Bronchial epithelial cell (primary cell): Measurements from ENCODE around the gene SCYL2. TPM values are rescaled to one million over a fixed set of nuclear protein-coding genes. Genes with fewer than 3 reads are reported as not detected.

Source experiments
- DNase-seq: peaks from one replicate; pipeline ENCODE4 v3.0.0-alpha.2; 2010; ENCODE audit warnings: low read depth
- FAIRE-seq: peaks from 2 replicates; lab custom pipeline; 2011; peaks lifted over from hg19 to GRCh38; lab: Jason Lieb, UNC
- H3K27me3 ChIP-seq: 2 replicates; pipeline ENCODE4 v1.5.1; 2011; ENCODE audit warnings: low read length; ENCODE audit not compliant: control insufficient read depth, insufficient read depth
- H3K36me3 ChIP-seq: 2 replicates; pipeline ENCODE4 v1.5.1; 2011; ENCODE audit warnings: low read length; ENCODE audit not compliant: control insufficient read depth, insufficient read depth
- H3K4me3 ChIP-seq: 2 replicates; pipeline ENCODE4 v1.5.1; 2011; ENCODE audit warnings: mild to moderate bottlenecking, low read depth, low read length, control low read depth
- total RNA-seq: library from RNA; depleted of rRNA; stranded (reverse); fragments of >200 nt; gene quantifications from 2 replicates; pipeline ENCODE4 v1.2.1, GENCODE V29; 2014
- TF ChIP-seq, protein P1 (sequence below): IDR thresholded peaks from 2 replicates; pipeline ENCODE4 v1.5.1; 2011; ENCODE audit warnings: mild to moderate bottlenecking, moderate library complexity, low read length, control low read depth, inconsistent platforms; ENCODE audit not compliant: insufficient read depth, severe bottlenecking

The SCYL2 gene
- total RNA-seq, 1 donor from 2014 or later: 29.5 TPM

DNA sequence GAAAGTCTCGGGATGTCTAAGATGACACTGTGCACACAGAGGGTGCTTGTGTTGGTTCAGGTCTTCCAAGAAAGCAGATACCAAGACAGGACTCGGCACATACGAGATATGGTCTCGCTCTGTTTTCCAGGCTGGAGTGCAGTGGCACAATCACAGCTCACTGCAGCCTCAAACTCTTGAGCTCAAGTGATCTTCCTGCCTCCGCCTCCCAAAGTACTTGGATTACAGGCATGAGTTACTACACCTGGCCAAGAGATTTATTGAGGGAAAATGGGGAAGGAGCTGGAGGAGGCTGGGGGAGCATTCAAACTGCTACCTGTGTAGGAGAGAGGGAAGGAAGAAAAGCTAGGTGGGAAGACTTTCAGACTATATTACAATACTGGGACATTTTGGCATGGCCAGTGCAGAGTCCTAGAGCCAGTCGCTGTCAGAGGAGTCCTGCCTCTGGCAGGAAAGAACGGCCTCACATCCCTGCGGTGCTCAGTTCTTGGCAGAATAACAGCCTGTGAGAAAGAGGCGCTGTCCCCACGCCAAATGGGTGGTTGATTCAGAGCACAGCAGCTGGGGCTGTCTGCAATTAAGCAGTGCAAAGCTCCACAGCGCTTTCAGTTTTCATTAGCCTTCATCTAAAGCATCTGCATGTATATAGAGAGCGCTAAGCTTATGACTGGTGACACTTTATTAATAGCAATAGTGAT, 108.2 kb downstream of the SCYL2 start:
- no peaks in the 10 kb centered on the region for H3K36me3 ChIP-seq
- H3K4me3 ChIP-seq: no peak overlapping the region
- TF ChIP-seq, protein P1, sequence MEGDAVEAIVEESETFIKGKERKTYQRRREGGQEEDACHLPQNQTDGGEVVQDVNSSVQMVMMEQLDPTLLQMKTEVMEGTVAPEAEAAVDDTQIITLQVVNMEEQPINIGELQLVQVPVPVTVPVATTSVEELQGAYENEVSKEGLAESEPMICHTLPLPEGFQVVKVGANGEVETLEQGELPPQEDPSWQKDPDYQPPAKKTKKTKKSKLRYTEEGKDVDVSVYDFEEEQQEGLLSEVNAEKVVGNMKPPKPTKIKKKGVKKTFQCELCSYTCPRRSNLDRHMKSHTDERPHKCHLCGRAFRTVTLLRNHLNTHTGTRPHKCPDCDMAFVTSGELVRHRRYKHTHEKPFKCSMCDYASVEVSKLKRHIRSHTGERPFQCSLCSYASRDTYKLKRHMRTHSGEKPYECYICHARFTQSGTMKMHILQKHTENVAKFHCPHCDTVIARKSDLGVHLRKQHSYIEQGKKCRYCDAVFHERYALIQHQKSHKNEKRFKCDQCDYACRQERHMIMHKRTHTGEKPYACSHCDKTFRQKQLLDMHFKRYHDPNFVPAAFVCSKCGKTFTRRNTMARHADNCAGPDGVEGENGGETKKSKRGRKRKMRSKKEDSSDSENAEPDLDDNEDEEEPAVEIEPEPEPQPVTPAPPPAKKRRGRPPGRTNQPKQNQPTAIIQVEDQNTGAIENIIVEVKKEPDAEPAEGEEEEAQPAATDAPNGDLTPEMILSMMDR: no peak
- no peaks in the 10 kb centered on the region for H3K27me3 ChIP-seq
- no peak for FAIRE-seq
- DNase-seq: no peak

DNA sequence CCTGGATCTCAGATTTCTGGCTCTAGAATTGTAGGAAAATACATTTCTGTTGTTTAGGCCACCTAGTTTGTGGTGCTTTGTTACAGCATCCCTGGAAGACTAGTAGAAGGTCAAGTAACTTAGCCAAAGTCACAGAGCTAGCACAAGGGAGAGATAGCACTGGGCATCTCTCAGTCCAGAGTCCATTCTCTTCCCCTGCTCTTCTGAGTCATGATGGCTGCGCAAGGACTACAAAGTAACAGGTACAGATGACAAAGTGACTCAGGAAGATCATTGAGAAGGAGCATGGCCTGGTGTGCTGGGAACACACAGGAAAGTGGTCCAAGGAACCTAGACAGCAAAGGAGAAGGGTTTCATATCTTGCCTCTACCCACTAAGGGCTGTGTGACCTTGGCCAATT, 109.2 kb downstream of the SCYL2 start:
- TF ChIP-seq, protein P1: no peak
- Histone ChIP-seq H3K4me3 (no peak overlapping the region), H3K27me3 (no peaks in the 10 kb centered on the region), H3K36me3 (no peaks in the 10 kb centered on the region)
- no peak for FAIRE-seq
- DNase-seq: no peak

DNA sequence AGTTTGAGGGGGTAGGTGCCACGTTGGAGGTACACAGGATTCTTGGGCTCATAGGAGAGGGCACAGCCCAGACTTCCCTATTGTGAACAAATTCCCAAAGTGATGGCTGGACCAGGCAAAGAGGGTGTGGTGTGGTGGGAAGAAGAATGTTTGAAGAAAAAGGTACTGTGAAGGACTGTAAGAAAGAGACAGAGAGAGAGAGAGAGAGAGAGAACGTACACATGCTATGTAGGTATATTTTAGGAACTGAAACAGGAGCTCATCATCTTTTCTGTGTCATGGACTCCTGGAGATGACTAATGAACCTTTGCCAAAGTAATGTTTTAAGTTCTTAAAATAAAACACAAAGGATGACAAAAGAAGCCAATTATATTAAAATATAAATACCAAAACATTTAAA, 114.4 kb downstream of the SCYL2 start:
- no peaks in the 10 kb centered on the region for H3K36me3 ChIP-seq
- no peak for DNase-seq
- H3K27me3 ChIP-seq: no peaks in the 10 kb centered on the region
- TF ChIP-seq, protein P1: no peak
- FAIRE-seq: no peak
- H3K4me3 ChIP-seq: no peak overlapping the region

DNA sequence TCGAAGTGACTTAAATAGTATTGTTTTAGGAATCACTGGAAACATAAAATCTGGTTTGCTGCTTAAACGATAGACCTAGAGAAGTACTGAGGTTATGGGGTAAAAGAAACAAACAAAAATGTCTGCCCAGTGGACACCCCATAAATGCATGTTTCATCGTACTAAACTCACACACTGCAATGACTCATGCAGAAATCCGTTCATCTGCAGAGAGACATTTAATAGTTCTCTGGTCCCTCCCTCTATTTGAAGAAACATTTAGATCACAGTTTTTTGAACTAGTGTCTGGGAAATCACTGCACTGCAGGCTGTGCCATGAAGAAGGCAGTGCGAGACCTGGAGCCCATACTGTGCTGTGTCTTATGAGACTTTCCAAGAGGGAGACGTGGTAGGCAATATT, 115.4 kb downstream of the SCYL2 start:
- FAIRE-seq (no peak), DNase-seq (no peak)
- TF ChIP-seq, protein P1: no peak
- H3K27me3 ChIP-seq: no peaks in the 10 kb centered on the region
- no peak overlapping the region for H3K4me3 ChIP-seq
- H3K36me3 ChIP-seq: no peaks in the 10 kb centered on the region

DNA sequence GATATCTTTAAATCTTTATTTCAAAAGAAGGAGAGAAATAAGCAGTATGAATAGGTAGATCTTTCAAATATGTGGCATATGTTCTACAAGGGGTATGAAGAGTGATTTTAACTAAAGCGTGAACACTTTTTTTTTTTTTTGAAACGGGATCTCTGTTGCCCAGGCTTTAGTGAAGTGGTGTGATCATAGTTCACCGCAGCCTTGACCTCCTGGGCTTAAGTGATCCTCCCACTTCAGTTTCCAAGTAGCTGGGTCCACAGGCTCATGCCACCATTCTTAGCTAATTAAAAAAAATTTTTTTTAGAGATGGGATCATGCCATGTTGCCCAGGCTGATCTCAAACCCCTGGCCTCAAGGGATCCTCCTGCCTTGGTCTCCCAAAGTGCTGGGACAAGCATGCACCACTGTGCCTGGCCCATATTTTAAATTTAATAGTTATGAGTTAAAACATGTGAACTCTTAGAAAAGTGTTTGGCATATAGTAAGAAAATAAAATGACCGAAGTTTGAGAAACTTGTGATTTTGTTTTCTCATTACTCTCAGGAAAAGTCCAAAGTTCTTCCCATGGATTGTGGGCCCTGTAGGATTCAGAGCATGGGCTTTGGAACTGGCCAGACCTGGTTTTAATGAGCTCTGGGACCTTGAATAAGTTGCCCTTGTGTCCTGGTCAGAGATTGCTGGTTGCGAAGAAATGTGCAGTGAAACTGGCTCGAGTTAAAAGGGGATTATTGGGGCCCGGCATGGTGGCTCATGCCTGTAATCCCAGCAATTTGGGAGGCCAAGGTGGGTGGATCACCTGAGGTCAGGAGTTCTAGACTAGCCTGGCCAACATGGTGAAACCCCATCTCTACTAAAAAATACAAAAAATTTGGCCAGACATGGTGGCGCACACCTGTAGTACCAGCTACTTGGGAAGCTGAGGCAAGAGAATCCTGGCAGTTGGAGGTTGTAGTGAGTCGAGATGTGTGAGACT, 116.9 kb downstream of the SCYL2 start:
- TF ChIP-seq, protein P1: no peak
- DNase-seq (no peak), FAIRE-seq (no peak)
- no peaks in the 10 kb centered on the region for H3K27me3 ChIP-seq
- H3K36me3 ChIP-seq: no peaks in the 10 kb centered on the region
- no peak overlapping the region for H3K4me3 ChIP-seq
